ENCODE data around the gene SCN8A. TPM values are rescaled to one million over a fixed set of nuclear protein-coding genes. Genes with fewer than 3 reads are reported as not detected.

The SCN8A gene
- polyA plus RNA-seq, 1 experiment = 9.6 TPM

- no peak for DNase-seq (ENCODE audit: low read depth, low spot score)
- POLR2A ChIA-PET = interaction anchor here (0.6 to 1.7 kb wide), 2 partner anchors 12 to 19 kb away, joined by 5 read pairs; no protein-coding TSS in a partner anchor
- H3K4me3 ChIP-seq (ENCODE audit: low read depth, low read length) = peak overlapping the region; percentile 58
- TF ChIP-seq CTCF (IDR thresholded peaks at IDR 0.05; ENCODE audit: low read depth, low read length) = no peak
- H3K27ac ChIP-seq (ENCODE audit: low read depth, low read length) = no peak overlapping the region
- H3K27me3 ChIP-seq (ENCODE audit: control insufficient read depth, insufficient read depth, low read length) = no peaks in the 10 kb centered on the region
- peaks cover 2% of the 10 kb centered on the region; the same call in 1 of the 2 replicates for H3K9me3 ChIP-seq (ENCODE audit: control insufficient read depth, insufficient read depth, low read length)
- CTCF ChIA-PET = interaction anchor here (0.7 to 2.6 kb wide), 15 partner anchors 10 to 399 kb away, joined by 3 to 22 read pairs (median 3); no protein-coding TSS in a partner anchor
These were observed 228.9 kb downstream of the SCN8A start for GRCh38 chr12:51819736-51820525.

- Histone ChIP-seq H3K27me3 (ENCODE audit: control insufficient read depth, insufficient read depth, low read length) (no peaks in the 10 kb centered on the region), H3K27ac (ENCODE audit: low read depth, low read length) (peak overlapping the region; percentile 47), H3K4me3 (ENCODE audit: low read depth, low read length) (peak overlapping the region; percentile 75), H3K9me3 (ENCODE audit: control insufficient read depth, insufficient read depth, low read length) (peaks cover 2% of the 10 kb centered on the region; the same call in 1 of the 2 replicates)
- peak; percentile 36 for DNase-seq (ENCODE audit: low read depth, low spot score)
- TF ChIP-seq CTCF (IDR thresholded peaks at IDR 0.05; ENCODE audit: low read depth, low read length) = peak; percentile 22
- ChIA-PET POLR2A (interaction anchor here (1.7 kb wide), 1 partner anchor 11 kb away, joined by 5 read pairs; no protein-coding TSS in a partner anchor), CTCF (interaction anchor here (0.6 to 2.6 kb wide), 10 partner anchors 10 to 399 kb away, joined by 3 to 22 read pairs (median 3); no protein-coding TSS in a partner anchor)
These were observed 229.8 kb downstream of the SCN8A start for GRCh38 chr12:51820526-51821439.

GRCh38 chr12:51821440-51822260 lies 230.6 kb downstream of the SCN8A start:
- Histone ChIP-seq H3K9me3 (ENCODE audit: control insufficient read depth, insufficient read depth, low read length) (peaks cover 2% of the 10 kb centered on the region; the same call in 1 of the 2 replicates), H3K4me3 (ENCODE audit: low read depth, low read length) (peak overlapping the region; percentile 75), H3K27me3 (ENCODE audit: control insufficient read depth, insufficient read depth, low read length) (no peaks in the 10 kb centered on the region), H3K27ac (ENCODE audit: low read depth, low read length) (peak overlapping the region; percentile 47)
- DNase-seq (ENCODE audit: low read depth, low spot score) = no peak
- POLR2A ChIA-PET = interaction anchor here (1.7 kb wide), 1 partner anchor 10 kb away, joined by 5 read pairs; no protein-coding TSS in a partner anchor
- CTCF ChIA-PET = interaction anchor here (0.6 to 2.6 kb wide), 4 partner anchors 10 to 400 kb away, joined by 3 to 22 read pairs (median 10); no protein-coding TSS in a partner anchor
- TF ChIP-seq CTCF (IDR thresholded peaks at IDR 0.05; ENCODE audit: low read depth, low read length) = no peak

- peak overlapping the region; percentile 75 for H3K4me3 ChIP-seq (ENCODE audit: low read depth, low read length)
- H3K27ac ChIP-seq (ENCODE audit: low read depth, low read length) = no peak overlapping the region
- DNase-seq (ENCODE audit: low read depth, low spot score) = no peak
- H3K9me3 ChIP-seq (ENCODE audit: control insufficient read depth, insufficient read depth, low read length) = peaks cover 2% of the 10 kb centered on the region; the same call in 1 of the 2 replicates
- CTCF ChIA-PET = no interaction called here
- TF ChIP-seq CTCF (IDR thresholded peaks at IDR 0.05; ENCODE audit: low read depth, low read length) = no peak
- no peaks in the 10 kb centered on the region for H3K27me3 ChIP-seq (ENCODE audit: control insufficient read depth, insufficient read depth, low read length)
- POLR2A ChIA-PET = no interaction called here
These were observed 231.2 kb downstream of the SCN8A start for GRCh38 chr12:51822261-51822616.
